Measurements from ENCODE around the gene ATF4.
A peak's percentile ranks its signal among the peaks of the same experiment; 100 is the strongest.
"Not testable (repeated sequence)": the region's sequence is repeated elsewhere in the genome, so short reads cannot be mapped to it uniquely, and the experiment has no call there.

Gene ATF4

GRCh38 chr22:39489094-39490068 lies 31.0 kb upstream of the ATF4 start:
- H3K4me3 ChIP-seq (ENCODE audit: low read depth, low read length), result no peak overlapping the region

- H3K4me3 ChIP-seq (ENCODE audit: low read depth, low read length), result no peak overlapping the region
These were observed 30.1 kb upstream of the ATF4 start for GRCh38 chr22:39490135-39490798.

- no peak overlapping the region for H3K4me3 ChIP-seq (ENCODE audit: low read depth, low read length)
These were observed 29.2 kb upstream of the ATF4 start for GRCh38 chr22:39490966-39491680.

GRCh38 chr22:39491696-39492095 lies 28.7 kb upstream of the ATF4 start:
- no peak overlapping the region for H3K4me3 ChIP-seq (ENCODE audit: low read depth, low read length)

GRCh38 chr22:39492186-39492585 lies 28.2 kb upstream of the ATF4 start:
- H3K4me3 ChIP-seq (ENCODE audit: low read depth, low read length), result no peak overlapping the region

- H3K4me3 ChIP-seq (ENCODE audit: low read depth, low read length), result no peak overlapping the region
These were observed 26.6 kb upstream of the ATF4 start for GRCh38 chr22:39493759-39494158.

- H3K4me3 ChIP-seq (ENCODE audit: low read depth, low read length), result no peak overlapping the region
These were observed 25.8 kb upstream of the ATF4 start for GRCh38 chr22:39494471-39495120.

- no peak overlapping the region for H3K4me3 ChIP-seq (ENCODE audit: low read depth, low read length)
These were observed 24.1 kb upstream of the ATF4 start for GRCh38 chr22:39496131-39496838.

GRCh38 chr22:39497429-39497828 lies 22.9 kb upstream of the ATF4 start:
- no peak overlapping the region for H3K4me3 ChIP-seq (ENCODE audit: low read depth, low read length)

- no peak overlapping the region for H3K4me3 ChIP-seq (ENCODE audit: low read depth, low read length)
These were observed 22.0 kb upstream of the ATF4 start for GRCh38 chr22:39498368-39498767.

GRCh38 chr22:39498802-39499201 lies 21.6 kb upstream of the ATF4 start:
- H3K4me3 ChIP-seq (ENCODE audit: low read depth, low read length), result no peak overlapping the region

GRCh38 chr22:39500101-39500500 lies 20.3 kb upstream of the ATF4 start:
- no peak overlapping the region for H3K4me3 ChIP-seq (ENCODE audit: low read depth, low read length)

GRCh38 chr22:39501644-39502108 lies 18.7 kb upstream of the ATF4 start:
- H3K4me3 ChIP-seq (ENCODE audit: low read depth, low read length), result peak overlapping the region; percentile 85

GRCh38 chr22:39502109-39502788 lies 18.1 kb upstream of the ATF4 start, which contains the start of gene MIEF1:
TSS of gene MIEF1 (plus strand) at chr22:39502290. CDS start at chr22:39511295, 9,005 bp downstream.
- peak within 1 kb of the TSS; percentile 85 for H3K4me3 ChIP-seq (ENCODE audit: low read depth, low read length)

- peak overlapping the region; percentile 85 for H3K4me3 ChIP-seq (ENCODE audit: low read depth, low read length)
These were observed 17.5 kb upstream of the ATF4 start for GRCh38 chr22:39502789-39503409.

GRCh38 chr22:39503630-39504029 lies 16.7 kb upstream of the ATF4 start:
- no peak overlapping the region for H3K4me3 ChIP-seq (ENCODE audit: low read depth, low read length)

GRCh38 chr22:39504071-39504470 lies 16.3 kb upstream of the ATF4 start:
- no peak overlapping the region for H3K4me3 ChIP-seq (ENCODE audit: low read depth, low read length)

GRCh38 chr22:39507021-39507420 lies 13.3 kb upstream of the ATF4 start:
- not testable (repeated sequence) for H3K4me3 ChIP-seq (ENCODE audit: low read depth, low read length)

GRCh38 chr22:39508393-39508792 lies 12.0 kb upstream of the ATF4 start:
- H3K4me3 ChIP-seq (ENCODE audit: low read depth, low read length), result no peak overlapping the region

Measured in iPS-11a (cell line).